ENCODE data around the gene SCN5A.

The SCN5A gene

GRCh38 chr3:38516669-38517068 is 132.8 kb downstream of the SCN5A start:
- Histone ChIP-seq H2AFZ (ENCODE audit: low read length) (no peak overlapping the region), H4K20me1 (ENCODE audit: insufficient read depth, low read length) (no peaks in the 10 kb centered on the region), H3K9me3 (replicated peaks; ENCODE audit: insufficient read depth, low read length) (no peaks in the 10 kb centered on the region), H3K4me1 (ENCODE audit: low read length) (peaks cover 19% of the 10 kb centered on the region), H3K4me3 (ENCODE audit: low read length) (no peak overlapping the region), H3K9me2 (replicated peaks; ENCODE audit: insufficient read depth, low read length) (no peaks in the 10 kb centered on the region), H3K27ac (ENCODE audit: low read length) (no peak overlapping the region), H3K27me3 (replicated peaks; ENCODE audit: insufficient read depth, low read length) (no peaks in the 10 kb centered on the region), H3K9ac (ENCODE audit: low read length) (no peak overlapping the region), H3K79me2 (ENCODE audit: low read length) (no peaks in the 10 kb centered on the region), H3K36me3 (replicated peaks; ENCODE audit: insufficient read depth, low read length) (no peaks in the 10 kb centered on the region; the same call in 1 of the 2 replicates), H3F3A (ENCODE audit: insufficient read depth, low read length) (no peaks in the 10 kb centered on the region), H3K4me2 (ENCODE audit: low read depth, low read length) (no peak overlapping the region)
- DNase-seq: no peak
- no peak for TF ChIP-seq EZH2 (optimal IDR thresholded peaks at IDR 0.05; ENCODE audit: low read depth, low read length)

GRCh38 chr3:38515367-38515766 is 134.1 kb downstream of the SCN5A start:
- Histone ChIP-seq H3K9me2 (replicated peaks; ENCODE audit: insufficient read depth, low read length) (no peaks in the 10 kb centered on the region), H4K20me1 (ENCODE audit: insufficient read depth, low read length) (no peaks in the 10 kb centered on the region), H3K4me3 (ENCODE audit: low read length) (no peak overlapping the region), H3K4me1 (ENCODE audit: low read length) (peaks cover 15% of the 10 kb centered on the region), H3K9ac (ENCODE audit: low read length) (no peak overlapping the region), H3F3A (ENCODE audit: insufficient read depth, low read length) (no peaks in the 10 kb centered on the region), H3K4me2 (ENCODE audit: low read depth, low read length) (no peak overlapping the region), H3K27ac (ENCODE audit: low read length) (no peak overlapping the region), H2AFZ (ENCODE audit: low read length) (no peak overlapping the region), H3K36me3 (replicated peaks; ENCODE audit: insufficient read depth, low read length) (no peaks in the 10 kb centered on the region; the same call in 1 of the 2 replicates), H3K27me3 (replicated peaks; ENCODE audit: insufficient read depth, low read length) (no peaks in the 10 kb centered on the region), H3K9me3 (replicated peaks; ENCODE audit: insufficient read depth, low read length) (no peaks in the 10 kb centered on the region), H3K79me2 (ENCODE audit: low read length) (no peaks in the 10 kb centered on the region)
- TF ChIP-seq EZH2 (optimal IDR thresholded peaks at IDR 0.05; ENCODE audit: low read depth, low read length) (no peak), EZH2phosphoT487 (IDR thresholded peaks at IDR 0.05; ENCODE audit: low read length) (no peak), CTCF (IDR thresholded peaks at IDR 0.05; ENCODE audit: low read length) (no peak)
- DNase-seq: no peak

- H3K36me3 ChIP-seq (replicated peaks; ENCODE audit: insufficient read depth, low read length): no peaks in the 10 kb centered on the region; the same call in 1 of the 2 replicates
Measured at GRCh38 chr3:38511546-38511945, 137.9 kb downstream of the SCN5A start.

More at GRCh38 chr3:38511546-38511945, 137.9 kb downstream of the SCN5A start:
- Histone ChIP-seq H3K27me3 (replicated peaks; ENCODE audit: insufficient read depth, low read length) (no peaks in the 10 kb centered on the region), H4K20me1 (ENCODE audit: insufficient read depth, low read length) (no peaks in the 10 kb centered on the region), H3K9me3 (replicated peaks; ENCODE audit: insufficient read depth, low read length) (no peaks in the 10 kb centered on the region), H3K27ac (ENCODE audit: low read length) (no peak overlapping the region), H3K9ac (ENCODE audit: low read length) (no peak overlapping the region), H3K9me2 (replicated peaks; ENCODE audit: insufficient read depth, low read length) (no peaks in the 10 kb centered on the region), H2AFZ (ENCODE audit: low read length) (no peak overlapping the region), H3K4me3 (ENCODE audit: low read length) (no peak overlapping the region), H3K4me1 (ENCODE audit: low read length) (no peaks in the 10 kb centered on the region), H3F3A (ENCODE audit: insufficient read depth, low read length) (no peaks in the 10 kb centered on the region), H3K79me2 (ENCODE audit: low read length) (no peaks in the 10 kb centered on the region), H3K4me2 (ENCODE audit: low read depth, low read length) (no peak overlapping the region)
- TF ChIP-seq EZH2 (optimal IDR thresholded peaks at IDR 0.05; ENCODE audit: low read depth, low read length) (no peak), EZH2phosphoT487 (IDR thresholded peaks at IDR 0.05; ENCODE audit: low read length) (no peak), CTCF (IDR thresholded peaks at IDR 0.05; ENCODE audit: low read length) (no peak)
- no peak for DNase-seq

Measured in MM.1S (cell line).